SU-DHL-6 (cell line): ENCODE results near the gene LAMA2.

Source experiments
- H2AFZ ChIP-seq: fragments of 200-600 bp; sonication (generic); 2 replicates; pipeline ENCODE4 v1.6.1; 2014; ENCODE audit warnings: low read depth, mild to moderate bottlenecking, moderate library complexity, mixed read lengths, antibody characterized with exemption, low read length; ENCODE audit not compliant: severe bottlenecking
- H3F3A ChIP-seq: fragments of 200-600 bp; shearing (Covaris generic); 2 replicates; pipeline ENCODE4 v1.6.0; 2016; ENCODE audit warnings: antibody characterized with exemption, mild to moderate bottlenecking; ENCODE audit not compliant: insufficient read depth
- H3K27ac ChIP-seq: fragments of 200-600 bp; sonication (generic); 2 replicates; pipeline ENCODE4 v1.5.1; 2016; ENCODE audit warnings: low read depth, mild to moderate bottlenecking, low read length, moderate library complexity, mixed read lengths
- H3K27me3 ChIP-seq: fragments of 200-600 bp; sonication (generic), shearing (Covaris generic); 2 replicates; pipeline ENCODE4 v1.6.0; 2014; ENCODE audit warnings: mild to moderate bottlenecking, low read length
- H3K36me3 ChIP-seq: fragments of 200-600 bp; sonication (generic); 2 replicates; pipeline ENCODE4 v1.6.1; 2014; ENCODE audit warnings: mild to moderate bottlenecking, low read length, mixed read lengths
- H3K4me2 ChIP-seq: fragments of 300-600, 200-600 bp; shearing (Covaris generic), sonication (generic); 2 replicates; pipeline ENCODE4 v1.6.0; 2014; ENCODE audit warnings: low read length, low read depth, mild to moderate bottlenecking; ENCODE audit not compliant: poor library complexity, severe bottlenecking
- H3K4me3 ChIP-seq: fragments of 200-600 bp; sonication (generic); 2 replicates; pipeline ENCODE4 v1.5.1; 2014; ENCODE audit warnings: antibody characterized with exemption, low read length, mild to moderate bottlenecking, mixed read lengths; ENCODE audit not compliant: insufficient read depth, poor library complexity, severe bottlenecking
- H3K79me2 ChIP-seq: fragments of 200-600 bp; sonication (generic); 2 replicates; pipeline ENCODE4 v1.6.1; 2014; ENCODE audit warnings: mild to moderate bottlenecking, low read length, moderate library complexity; ENCODE audit not compliant: insufficient read depth
- H3K9ac ChIP-seq: fragments of 200-600 bp; sonication (generic); 2 replicates; pipeline ENCODE4 v1.7.0; 2014; ENCODE audit warnings: mild to moderate bottlenecking, low read length
- H3K9me2 ChIP-seq: fragments of 200-600 bp; sonication (generic); replicated peaks from 2 replicates; pipeline ENCODE4 v1.6.1; 2014; ENCODE audit warnings: low read length; ENCODE audit not compliant: insufficient read depth
- H3K9me3 ChIP-seq: fragments of 200-600 bp; sonication (generic); 2 replicates; pipeline ENCODE4 v1.6.1; 2014; ENCODE audit warnings: low read length, mixed read lengths; ENCODE audit not compliant: insufficient read depth
- H4K20me1 ChIP-seq: fragments of 200-600 bp; sonication (generic); 2 replicates; pipeline ENCODE4 v1.6.1; 2014; ENCODE audit warnings: low read depth, mild to moderate bottlenecking, antibody characterized with exemption, low read length, moderate library complexity, mixed read lengths
- CTCF ChIP-seq: fragments of 200-600 bp; sonication (generic); IDR thresholded peaks from one replicate; pipeline ENCODE4 v1.5.1; 2017; ENCODE audit warnings: antibody characterized with exemption, mild to moderate bottlenecking, low read length, moderate library complexity; ENCODE audit not compliant: insufficient read depth, poor library complexity, severe bottlenecking
- EZH2phosphoT487 ChIP-seq: fragments of 200-600 bp; sonication (generic), shearing (Covaris generic); conservative IDR thresholded peaks from 2 replicates; pipeline ENCODE4 v1.6.1; 2018; ENCODE audit warnings: mild to moderate bottlenecking, antibody characterized with exemption, low read length, moderate library complexity, mixed read lengths

LAMA2 gene

GRCh38 chr6:129320892-129321291 lies 438.0 kb downstream of the LAMA2 start:
- no peaks in the 10 kb centered on the region for H3K79me2 ChIP-seq
- no peak overlapping the region for H3K4me3 ChIP-seq
- TF ChIP-seq CTCF (no peak), EZH2phosphoT487 (no peak)
- no peak overlapping the region for H3K4me2 ChIP-seq
- H3K36me3 ChIP-seq: no peaks in the 10 kb centered on the region
- no peaks in the 10 kb centered on the region for H3K27me3 ChIP-seq
- H4K20me1 ChIP-seq: no peaks in the 10 kb centered on the region
- H3K9me2 ChIP-seq: no peaks in the 10 kb centered on the region
- no peaks in the 10 kb centered on the region for H3F3A ChIP-seq
- no peak overlapping the region for H3K9ac ChIP-seq
- no peak overlapping the region for H2AFZ ChIP-seq
- no peak overlapping the region for H3K27ac ChIP-seq
- H3K9me3 ChIP-seq: no peaks in the 10 kb centered on the region

GRCh38 chr6:129321303-129321702 lies 438.4 kb downstream of the LAMA2 start:
- Histone ChIP-seq H3K27ac (no peak overlapping the region), H3K9ac (no peak overlapping the region), H3K27me3 (no peaks in the 10 kb centered on the region), H3K4me2 (no peak overlapping the region), H3F3A (no peaks in the 10 kb centered on the region), H3K9me2 (no peaks in the 10 kb centered on the region), H3K4me3 (no peak overlapping the region), H4K20me1 (no peaks in the 10 kb centered on the region), H2AFZ (no peak overlapping the region), H3K36me3 (no peaks in the 10 kb centered on the region), H3K9me3 (no peaks in the 10 kb centered on the region), H3K79me2 (no peaks in the 10 kb centered on the region)
- TF ChIP-seq CTCF (no peak), EZH2phosphoT487 (no peak)

- H3K4me2 ChIP-seq: no peak overlapping the region
- no peak overlapping the region for H2AFZ ChIP-seq
- TF ChIP-seq CTCF: no peak
- TF ChIP-seq EZH2phosphoT487: no peak
- no peak overlapping the region for H3K27ac ChIP-seq
- H3K27me3 ChIP-seq: no peaks in the 10 kb centered on the region
- no peaks in the 10 kb centered on the region for H3K9me3 ChIP-seq
- no peaks in the 10 kb centered on the region for H3F3A ChIP-seq
- no peaks in the 10 kb centered on the region for H3K9me2 ChIP-seq
- H3K9ac ChIP-seq: no peak overlapping the region
- H3K79me2 ChIP-seq: no peaks in the 10 kb centered on the region
- no peaks in the 10 kb centered on the region for H4K20me1 ChIP-seq
- H3K4me3 ChIP-seq: no peak overlapping the region
- no peaks in the 10 kb centered on the region for H3K36me3 ChIP-seq
These were observed 441.4 kb downstream of the LAMA2 start for GRCh38 chr6:129324345-129324744.

- Histone ChIP-seq H3K36me3 (no peaks in the 10 kb centered on the region), H3K27me3 (no peaks in the 10 kb centered on the region), H3K79me2 (no peaks in the 10 kb centered on the region), H3F3A (no peaks in the 10 kb centered on the region), H3K9ac (no peak overlapping the region), H4K20me1 (no peaks in the 10 kb centered on the region), H3K4me3 (no peak overlapping the region), H3K4me2 (no peak overlapping the region), H3K27ac (no peak overlapping the region), H2AFZ (no peak overlapping the region), H3K9me3 (no peaks in the 10 kb centered on the region), H3K9me2 (no peaks in the 10 kb centered on the region)
- TF ChIP-seq CTCF: no peak
- no peak for TF ChIP-seq EZH2phosphoT487
These were observed 446.7 kb downstream of the LAMA2 start for GRCh38 chr6:129329678-129330077.
